ENCODE measurements around the gene PPP1R7. TPM values are rescaled to one million over a fixed set of nuclear protein-coding genes. Genes with fewer than 3 reads are reported as not detected.

The PPP1R7 gene
- total RNA-seq, 4 donors from 2014 or later, result 69.1 to 87.2 (median 73.7) TPM

DNA sequence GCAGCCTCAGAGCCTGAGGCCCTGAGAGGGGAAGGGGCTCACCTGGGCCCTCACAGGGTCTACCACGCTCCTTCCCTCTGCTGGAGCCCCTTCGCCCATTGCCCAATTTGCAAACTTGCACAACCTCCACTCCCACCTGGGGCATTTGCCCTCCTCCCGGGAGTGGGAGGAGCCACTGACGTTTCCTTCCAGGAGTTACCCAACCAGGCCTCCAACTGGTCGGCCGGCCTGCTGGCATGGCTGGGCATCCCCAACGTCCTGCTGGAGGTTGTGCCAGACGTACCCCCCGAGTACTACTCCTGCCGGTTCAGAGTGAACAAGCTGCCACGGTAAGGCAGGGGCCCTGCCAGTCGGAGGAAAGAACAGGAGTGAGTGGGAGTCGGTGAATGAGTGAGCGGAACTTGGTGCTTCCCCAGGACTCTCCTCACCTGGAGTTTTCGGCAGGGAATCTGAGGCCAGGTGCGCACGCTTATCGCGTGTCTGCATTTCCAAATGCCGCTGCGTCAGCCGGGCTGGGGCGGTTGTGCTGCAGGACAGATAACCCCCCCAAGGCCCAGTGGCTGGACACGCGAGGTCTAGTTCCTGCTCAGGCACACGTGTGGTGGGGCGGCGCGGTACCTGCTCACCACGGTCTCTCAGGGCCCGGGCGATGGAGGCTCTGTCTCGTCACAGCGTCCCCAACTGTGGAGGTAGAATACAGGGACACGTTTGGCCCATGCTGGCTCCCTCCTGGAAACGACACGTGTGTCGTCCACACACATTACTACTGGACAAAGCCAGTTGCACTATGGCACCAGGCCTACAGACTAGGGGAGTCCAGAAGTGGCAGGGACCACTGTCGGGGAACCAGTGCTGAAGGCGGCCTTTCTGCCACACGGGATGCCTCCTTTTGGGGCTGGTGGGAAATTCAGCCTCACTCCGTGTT, 49.9 kb downstream of the PPP1R7 start:
- no peaks in the 10 kb centered on the region for H3K27me3 ChIP-seq
- H3K36me3 ChIP-seq, result no peaks in the 10 kb centered on the region
- TF ChIP-seq EP300 (IDR thresholded peaks at IDR 0.05) (no peak), CTCF (IDR thresholded peaks at IDR 0.05) (no peak), POLR2AphosphoS5 (IDR thresholded peaks at IDR 0.05) (no peak), POLR2A (IDR thresholded peaks at IDR 0.05; ENCODE audit: low read depth) (no peak)
- 85% methylated on average over 35 of the region's 42 CpGs for WGBS
- H3K9me3 ChIP-seq, result no peaks in the 10 kb centered on the region
- DNase-seq (ENCODE audit: extremely low spot score), result no peak
- H3K4me1 ChIP-seq, result no peaks in the 10 kb centered on the region
- H3K4me3 ChIP-seq, result no peak overlapping the region
- intact Hi-C loops (cut with DNase I), result no loop called here
- no peak overlapping the region for H3K27ac ChIP-seq (replicated peaks in 1 of 4)

DNA sequence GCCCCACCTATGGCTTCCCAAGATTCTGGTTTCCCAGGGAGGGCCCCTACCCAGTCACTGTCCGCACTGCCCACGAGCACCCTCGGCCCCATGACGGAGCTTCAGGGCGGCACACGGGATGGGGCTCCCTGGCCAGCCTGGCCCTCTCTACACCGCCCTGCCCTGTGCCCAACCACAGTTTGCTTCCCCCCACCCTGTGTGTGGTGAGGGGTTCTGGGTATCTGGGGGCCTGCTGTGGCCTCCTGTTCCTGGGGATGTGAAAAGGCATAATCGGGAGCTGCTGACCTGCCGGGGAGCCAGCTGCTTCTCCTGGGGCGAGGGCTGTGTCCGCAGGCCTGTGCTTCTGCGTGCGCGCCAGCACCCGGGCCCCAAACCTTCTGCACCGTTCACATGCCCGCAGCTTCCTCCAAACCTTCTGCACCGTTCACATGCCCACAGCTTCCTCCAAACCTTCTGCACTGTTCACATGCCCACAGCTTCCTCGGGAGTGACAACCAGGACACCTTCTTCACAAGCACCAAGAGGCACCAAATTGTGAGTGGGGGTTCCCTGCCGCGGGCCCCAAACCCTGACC, 50.6 kb downstream of the PPP1R7 start:
- H3K4me3 ChIP-seq, result no peak overlapping the region
- no peaks in the 10 kb centered on the region for H3K36me3 ChIP-seq
- no peaks in the 10 kb centered on the region for H3K9me3 ChIP-seq
- DNase-seq (ENCODE audit: extremely low spot score), result no peak
- no peaks in the 10 kb centered on the region for H3K4me1 ChIP-seq
- H3K27me3 ChIP-seq, result no peaks in the 10 kb centered on the region
- 88% methylated on average over 14 of the region's 21 CpGs for WGBS
- TF ChIP-seq EP300 (IDR thresholded peaks at IDR 0.05), result no peak
- TF ChIP-seq POLR2A (IDR thresholded peaks at IDR 0.05; ENCODE audit: low read depth), result no peak
- TF ChIP-seq CTCF (IDR thresholded peaks at IDR 0.05), result no peak
- no peak for TF ChIP-seq POLR2AphosphoS5 (IDR thresholded peaks at IDR 0.05)
- intact Hi-C loops (cut with DNase I), result no loop called here
- no peak overlapping the region for H3K27ac ChIP-seq (replicated peaks in 1 of 4)

DNA sequence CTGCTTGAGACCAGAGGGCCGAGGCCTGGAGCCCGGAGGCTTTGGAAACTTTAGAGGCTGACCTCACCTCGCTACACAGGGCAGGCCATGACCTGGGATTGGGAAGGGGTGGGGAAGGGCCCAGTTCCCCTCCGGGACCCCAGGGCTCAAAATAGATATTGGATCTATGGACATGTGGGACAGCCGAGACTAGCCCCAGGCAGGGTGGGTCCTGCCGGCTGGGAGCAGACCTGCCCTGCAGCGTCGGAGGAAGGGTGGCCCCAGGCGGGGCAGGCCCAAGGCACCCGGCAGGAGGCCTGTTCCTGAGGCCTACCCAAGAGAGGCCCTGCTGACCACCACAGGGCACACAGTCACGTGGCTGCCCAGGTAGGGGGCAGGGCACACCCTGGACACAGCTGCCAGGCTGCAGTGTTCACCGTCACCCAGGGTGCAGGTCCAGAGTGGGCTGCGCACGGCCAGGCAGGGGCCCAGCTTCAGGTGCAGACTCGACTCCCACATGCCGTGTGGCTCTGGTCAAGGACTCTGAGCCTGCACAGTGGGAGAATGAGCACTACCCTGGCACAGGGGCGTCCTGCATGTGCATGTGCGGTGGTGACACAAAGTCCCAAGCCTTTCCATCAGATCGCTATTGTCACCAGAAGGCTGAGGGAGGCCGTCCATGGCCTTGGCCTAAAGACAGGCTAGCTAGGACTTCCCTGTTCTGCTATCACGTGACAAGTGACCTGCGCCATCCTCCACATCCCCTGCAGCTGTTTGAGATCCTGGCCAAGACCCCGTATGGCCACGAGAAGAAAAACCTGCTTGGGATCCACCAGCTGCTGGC, 51.4 kb downstream of the PPP1R7 start:
- H3K9me3 ChIP-seq, result no peaks in the 10 kb centered on the region
- intact Hi-C loops (cut with DNase I), result no loop called here
- no peaks in the 10 kb centered on the region for H3K4me1 ChIP-seq
- DNase-seq (ENCODE audit: extremely low spot score), result no peak
- H3K36me3 ChIP-seq, result no peaks in the 10 kb centered on the region
- no peak overlapping the region for H3K4me3 ChIP-seq
- no peak overlapping the region for H3K27ac ChIP-seq (replicated peaks in 1 of 4)
- no peak for TF ChIP-seq EP300 (IDR thresholded peaks at IDR 0.05)
- TF ChIP-seq POLR2A (IDR thresholded peaks at IDR 0.05; ENCODE audit: low read depth), result no peak
- no peaks in the 10 kb centered on the region for H3K27me3 ChIP-seq
- 79% methylated on average over 11 of the region's 24 CpGs for WGBS

GRCh38 chr2:241202268-241202585, 52.0 kb downstream of the PPP1R7 start:
- intact Hi-C loops (cut with DNase I), result no loop called here

More at GRCh38 chr2:241202268-241202585, 52.0 kb downstream of the PPP1R7 start:
- Histone ChIP-seq H3K27me3 (no peaks in the 10 kb centered on the region), H3K4me3 (no peak overlapping the region), H3K36me3 (no peaks in the 10 kb centered on the region), H3K9me3 (no peaks in the 10 kb centered on the region), H3K4me1 (no peaks in the 10 kb centered on the region), H3K27ac (replicated peaks in 1 of 4) (no peak overlapping the region)
- no peak for TF ChIP-seq EP300 (IDR thresholded peaks at IDR 0.05)
- no peak for TF ChIP-seq CTCF (IDR thresholded peaks at IDR 0.05)
- no peak for TF ChIP-seq POLR2A (IDR thresholded peaks at IDR 0.05; ENCODE audit: low read depth)
- TF ChIP-seq POLR2AphosphoS5 (IDR thresholded peaks at IDR 0.05), result no peak
- WGBS, result 90% methylated on average over 9 of the region's 15 CpGs
- DNase-seq (ENCODE audit: extremely low spot score), result no peak

Data from esophagus muscularis mucosa (tissue), 4 donors.